Lung (tissue), 12 donors: ENCODE measurements around the gene S100A8. TPM values are rescaled to one million over a fixed set of nuclear protein-coding genes. Genes with fewer than 3 reads are reported as not detected.

Source experiments
- ATAC-seq: fragments of 200-7000 bp; cut with Tn5 transposase; one replicate; pipeline ENCODE4 v1.9.1; 2020; ENCODE audit warnings: moderate number of reproducible peaks; ENCODE audit not compliant: insufficient read depth, low FRiP score
- DNase-seq, 3 donors: peaks; one replicate each; pipeline ENCODE4 v3.0.0-alpha.2; 2013 to 2017
- H3K27ac ChIP-seq, 2 donors: one replicate each; pipeline ENCODE4 v1.5.1; 2013; ENCODE audit warnings: mild to moderate bottlenecking in 2 of 2, moderate library complexity in 2 of 2, control low read depth in 1 of 2, inconsistent platforms in 1 of 2, low read depth in 1 of 2, low read length in 1 of 2
- H3K27me3 ChIP-seq, 3 donors: one replicate each; pipeline ENCODE4 v1.5.1; 2013; ENCODE audit warnings: low read length in 2 of 3; ENCODE audit not compliant: control insufficient read depth in 3 of 3, insufficient read depth in 3 of 3
- H3K36me3 ChIP-seq, 4 donors: one replicate each; pipeline ENCODE4 v1.5.1; 2013; ENCODE audit warnings: low read length in 4 of 4, mild to moderate bottlenecking in 1 of 4, moderate library complexity in 1 of 4; ENCODE audit not compliant: control insufficient read depth in 4 of 4, insufficient read depth in 4 of 4
- H3K4me1 ChIP-seq, 5 donors: one replicate each; pipeline ENCODE4 v1.5.1; 2013; ENCODE audit warnings: low read length in 5 of 5, mild to moderate bottlenecking in 2 of 5, moderate library complexity in 1 of 5; ENCODE audit not compliant: control insufficient read depth in 5 of 5, insufficient read depth in 5 of 5
- H3K4me3 ChIP-seq: one replicate; pipeline ENCODE4 v1.5.1; 2013; ENCODE audit warnings: mild to moderate bottlenecking, control low read depth, moderate library complexity
- H3K9ac ChIP-seq, 2 donors: one replicate each; pipeline ENCODE4 v1.5.1; 2013; ENCODE audit warnings: low read length in 2 of 2, control low read depth in 1 of 2; ENCODE audit not compliant: insufficient read depth in 1 of 2
- H3K9me3 ChIP-seq, 4 donors: one replicate each; pipeline ENCODE4 v1.5.1; 2013; ENCODE audit warnings: low read length in 3 of 4, mild to moderate bottlenecking in 1 of 4, moderate library complexity in 1 of 4; ENCODE audit not compliant: control insufficient read depth in 4 of 4, insufficient read depth in 3 of 4
- WGBS, 2 donors: extraction: QIAGEN DNeasy Blood & Tissue Kit; methylation state at CpG; one replicate each; pipeline ENCODE4 v1.1.7; 2013; 5-methylcytosine and 5-hydroxymethylcytosine counted together
- polyA plus RNA-seq, 2 donors: library from polyadenylated mRNA; stranded (reverse); fragments of 200-250 nt; gene quantifications; one replicate each; pipeline ENCODE4 v1.2.1, GENCODE V29; 2013
- total RNA-seq, 2 donors: library from RNA; depleted of rRNA in 1 of 2; stranded (reverse); fragments of >200 nt in 1 of 2; gene quantifications; one replicate each; pipeline ENCODE4 v1.2.1, GENCODE V29; 2014 to 2021
- TF ChIP-seq, protein P1 (sequence below): IDR thresholded peaks from 2 replicates; pipeline ENCODE4 v1.5.1; 2012; ENCODE audit warnings: mild to moderate bottlenecking; ENCODE audit errors: control extremely low read depth, extremely low read depth
- donor health status: control.
- donor health status: control.
- donor health status: Bipolar disorder and iron deficiency.
- donor health status: healthy.
- donor health status: DM: yes; HTN: yes; CAD: no.

S100A8 gene
- total and polyA plus RNA-seq, 4 donors = 69.8 to 6,695 (median 589) TPM

DNA sequence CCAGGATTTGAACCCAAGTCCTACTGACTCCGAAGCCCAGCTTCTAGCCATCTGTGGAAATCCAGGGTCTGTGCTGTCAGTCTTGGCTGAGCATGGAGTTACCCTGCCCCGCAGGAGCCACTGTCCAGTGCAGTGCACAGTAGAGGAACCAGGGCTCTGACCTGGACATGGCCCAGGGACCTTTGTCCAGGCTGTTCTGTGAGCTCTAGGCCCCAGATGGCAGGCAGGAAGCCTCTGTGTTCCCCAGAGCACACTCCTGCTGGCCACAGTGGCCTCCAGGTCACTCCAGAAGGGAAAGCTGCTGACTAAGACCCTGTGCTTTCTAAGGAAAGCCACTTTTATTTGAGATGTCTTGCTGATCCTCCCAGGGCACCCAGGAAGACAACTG lies 39.3 kb upstream of the S100A8 start:
- Histone ChIP-seq H3K4me1 (no peaks in the 10 kb centered on the region), H3K27ac (no peak overlapping the region), H3K4me3 (no peak overlapping the region), H3K36me3 (no peaks in the 10 kb centered on the region), H3K27me3 (no peaks in the 10 kb centered on the region), H3K9ac (no peak overlapping the region), H3K9me3 (peaks cover 0 to 5% (median 0%) of the 10 kb centered on the region in 4 donors)
- ATAC-seq (no peak), DNase-seq (no peak)
- TF ChIP-seq, protein P1, sequence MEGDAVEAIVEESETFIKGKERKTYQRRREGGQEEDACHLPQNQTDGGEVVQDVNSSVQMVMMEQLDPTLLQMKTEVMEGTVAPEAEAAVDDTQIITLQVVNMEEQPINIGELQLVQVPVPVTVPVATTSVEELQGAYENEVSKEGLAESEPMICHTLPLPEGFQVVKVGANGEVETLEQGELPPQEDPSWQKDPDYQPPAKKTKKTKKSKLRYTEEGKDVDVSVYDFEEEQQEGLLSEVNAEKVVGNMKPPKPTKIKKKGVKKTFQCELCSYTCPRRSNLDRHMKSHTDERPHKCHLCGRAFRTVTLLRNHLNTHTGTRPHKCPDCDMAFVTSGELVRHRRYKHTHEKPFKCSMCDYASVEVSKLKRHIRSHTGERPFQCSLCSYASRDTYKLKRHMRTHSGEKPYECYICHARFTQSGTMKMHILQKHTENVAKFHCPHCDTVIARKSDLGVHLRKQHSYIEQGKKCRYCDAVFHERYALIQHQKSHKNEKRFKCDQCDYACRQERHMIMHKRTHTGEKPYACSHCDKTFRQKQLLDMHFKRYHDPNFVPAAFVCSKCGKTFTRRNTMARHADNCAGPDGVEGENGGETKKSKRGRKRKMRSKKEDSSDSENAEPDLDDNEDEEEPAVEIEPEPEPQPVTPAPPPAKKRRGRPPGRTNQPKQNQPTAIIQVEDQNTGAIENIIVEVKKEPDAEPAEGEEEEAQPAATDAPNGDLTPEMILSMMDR = no peak
- 86 to 90% methylated on average over 2 of the region's 2 CpGs for WGBS, 2 donors

GRCh38 chr1:153429266-153430165 lies 38.6 kb upstream of the S100A8 start:
- DNase-seq = no peak
- Histone ChIP-seq H3K36me3 (no peaks in the 10 kb centered on the region), H3K4me1 (no peaks in the 10 kb centered on the region)

DNA sequence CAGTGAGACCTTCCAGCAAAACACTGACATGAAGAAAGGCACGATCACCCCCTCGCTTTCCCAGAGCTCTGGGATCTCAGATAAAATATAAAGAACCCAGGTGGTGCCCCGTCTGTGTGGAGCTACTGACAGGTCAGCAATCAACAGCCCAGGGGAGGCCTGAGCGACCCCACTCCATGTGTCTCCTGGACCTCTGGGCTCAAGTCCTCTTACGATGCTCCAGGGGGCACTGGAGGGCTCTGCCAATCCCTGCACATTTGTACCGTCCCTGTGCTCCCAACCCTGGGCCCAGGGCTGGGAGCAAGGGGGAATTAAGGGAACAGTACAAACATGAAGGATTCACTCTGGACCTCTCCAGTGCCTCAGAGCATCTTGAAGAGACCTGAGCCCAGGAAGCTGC lies 37.9 kb upstream of the S100A8 start:
- no peak overlapping the region for H3K27ac ChIP-seq
- peaks cover 0 to 5% (median 0%) of the 10 kb centered on the region in 4 donors for H3K9me3 ChIP-seq
- no peak for DNase-seq
- no peak for ATAC-seq
- H3K4me3 ChIP-seq = no peak overlapping the region
- H3K4me1 ChIP-seq = no peaks in the 10 kb centered on the region
- H3K9ac ChIP-seq = no peak overlapping the region
- no peaks in the 10 kb centered on the region for H3K36me3 ChIP-seq
- TF ChIP-seq, protein P1 = no peak
- no peaks in the 10 kb centered on the region for H3K27me3 ChIP-seq
- 58 to 59% methylated on average over 6 of the region's 6 CpGs for WGBS, 2 donors

More at GRCh38 chr1:153429266-153430165, 38.6 kb upstream of the S100A8 start:
- TF ChIP-seq, protein P1 = no peak
- no peaks in the 10 kb centered on the region for H3K27me3 ChIP-seq
- no peak overlapping the region for H3K4me3 ChIP-seq
- ATAC-seq = no peak
- H3K9ac ChIP-seq = no peak overlapping the region
- peaks cover 0 to 5% (median 0%) of the 10 kb centered on the region in 4 donors for H3K9me3 ChIP-seq
- no peak overlapping the region for H3K27ac ChIP-seq
- 78 to 79% methylated on average over 7 of the region's 7 CpGs for WGBS, 2 donors
